HepG2 (cell line): Measurements from ENCODE around the gene OR52E8. TPM values are rescaled to one million over a fixed set of nuclear protein-coding genes. Genes with fewer than 3 reads are reported as not detected.

ENCODE experiments used
- ATAC-seq: fragments of 200-7000 bp; cut with Tn5 transposase; 3 replicates; pipeline ENCODE4 v1.9.1; 2020; ENCODE audit warnings: mild to moderate bottlenecking, moderate library complexity
- BruUV-seq: library from RNA; stranded (reverse); fragments of 400-500 nt; replicated peaks from 2 replicates; lab custom pipeline; 2021; lab: Mats Ljungman, UMichigan
- CTCF ChIA-PET: fragments of 300-600 bp; formaldehyde crosslinking; extraction: SDS; loops from one replicate; lab custom pipeline; 2021; ENCODE audit warnings: low total read pairs, inconsistent platforms, low intra/inter-chr PET ratio; lab: Yijun Ruan, JAX
- POLR2A ChIA-PET: fragments of 350-600 bp; sonication (Branson Sonifier 250); formaldehyde crosslinking; loops from one replicate; lab custom pipeline; 2020; ENCODE audit warnings: antibody characterized with exemption, inconsistent platforms; lab: Yijun Ruan, JAX
- DNase-seq: peaks from one replicate; pipeline ENCODE4 v3.0.0-alpha.2; 2015; ENCODE audit warnings: low spot score
- FAIRE-seq: peaks from 3 replicates; lab custom pipeline; 2011; peaks lifted over from hg19 to GRCh38; lab: Jason Lieb, UNC
- H2AFZ ChIP-seq: one replicate; pipeline ENCODE4 v1.6.1; 2011; ENCODE audit warnings: low read length, inconsistent platforms
- H3K27ac ChIP-seq: fragments of 300-600 bp; 3 replicates; pipeline ENCODE4 v1.8.0; 2011; ENCODE audit warnings: mixed run types, mild to moderate bottlenecking, mixed read lengths, low read length, inconsistent platforms; ENCODE audit not compliant: insufficient read depth; ENCODE audit errors: extremely low read length
- H3K27me3 ChIP-seq, 2 experiments: fragments of 200-600 bp in 1 of 2; 2 replicates in 1 of 2; 3 replicates in 1 of 2; pipeline versions ENCODE4 v1.6.0 to v1.8.0; 2011; ENCODE audit warnings: low read length in 2 of 2, mild to moderate bottlenecking in 2 of 2, moderate library complexity in 2 of 2, inconsistent platforms in 1 of 2; ENCODE audit not compliant: insufficient read depth in 2 of 2, control insufficient read depth in 1 of 2
- H3K36me3 ChIP-seq, 2 experiments: fragments of 200-600 bp in 1 of 2; replicated peaks in 1 of 2; 2 replicates in 1 of 2; 3 replicates in 1 of 2; pipeline versions ENCODE4 v1.5.1 to v1.8.0; 2011; ENCODE audit warnings: low read length in 2 of 2, inconsistent platforms in 1 of 2; ENCODE audit not compliant: insufficient read depth in 2 of 2, control insufficient read depth in 1 of 2
- H3K4me1 ChIP-seq: 2 replicates; pipeline ENCODE4 v1.5.1; 2012; ENCODE audit warnings: low read length, inconsistent platforms; ENCODE audit not compliant: insufficient read depth
- H3K4me2 ChIP-seq: 2 replicates; pipeline ENCODE4 v1.6.0; 2011; ENCODE audit warnings: low read depth, low read length, inconsistent platforms
- H3K4me3 ChIP-seq, 3 experiments: fragments of 200-600 bp in 1 of 3; sonication (generic), shearing (Covaris generic) in 1 of 3; replicated peaks in 1 of 3; 2 replicates each; pipeline ENCODE4 v1.5.1; 2011 to 2016; ENCODE audit warnings: low read length in 3 of 3, inconsistent platforms in 2 of 3, low read depth in 2 of 3, mild to moderate bottlenecking in 2 of 3, control low read depth in 1 of 3, mixed read lengths in 1 of 3; ENCODE audit not compliant: insufficient read depth in 1 of 3
- H3K79me2 ChIP-seq: one replicate; pipeline ENCODE4 v1.6.1; 2011; ENCODE audit warnings: low read length, inconsistent platforms; ENCODE audit not compliant: insufficient read depth
- H3K9ac ChIP-seq: 2 replicates; pipeline ENCODE4 v1.6.0; 2011; ENCODE audit warnings: mild to moderate bottlenecking, low read depth, low read length, inconsistent platforms; ENCODE audit not compliant: insufficient read depth
- H3K9me3 ChIP-seq: 2 replicates; pipeline ENCODE4 v1.5.1; 2012; ENCODE audit warnings: mild to moderate bottlenecking, low read length
- H4K20me1 ChIP-seq: 2 replicates; pipeline ENCODE4 v1.6.0; 2011; ENCODE audit warnings: inconsistent platforms, mild to moderate bottlenecking, low read length, moderate library complexity; ENCODE audit not compliant: insufficient read depth
- ATM ChIP-seq: fragments of 450-650 bp; IDR thresholded peaks from 2 replicates; pipeline ENCODE4 v1.7.1; 2017; ENCODE audit warnings: mild to moderate bottlenecking, borderline replicate concordance
- CEBPB ChIP-seq: IDR thresholded peaks from 2 replicates; pipeline ENCODE4 v1.6.1; 2011; ENCODE audit warnings: low read depth, low read length, improper control_type of control experiment, borderline replicate concordance
- IKZF5 ChIP-seq: IDR thresholded peaks from 2 replicates; pipeline ENCODE4 v1.6.1; 2018; ENCODE audit warnings: missing genetic modification reagents, mild to moderate bottlenecking, missing compliant biosample characterization
- NRL ChIP-seq: sonication (generic); formaldehyde crosslinking; IDR thresholded peaks from 2 replicates; pipeline ENCODE4 v1.5.0; 2020; ENCODE audit warnings: missing genetic modification reagents, mild to moderate bottlenecking, moderate library complexity, borderline replicate concordance
- SRSF9 ChIP-seq: fragments of 200-400 bp; formaldehyde crosslinking; IDR thresholded peaks from 2 replicates; pipeline ENCODE4 v1.6.1; 2018; ENCODE audit warnings: borderline replicate concordance, mild to moderate bottlenecking, low read depth, low read length; ENCODE audit not compliant: insufficient read depth, poor library complexity, severe bottlenecking
- THAP8 ChIP-seq: sonication (generic); formaldehyde crosslinking; IDR thresholded peaks from 2 replicates; pipeline ENCODE4 v1.5.1; 2020; ENCODE audit warnings: missing genetic modification reagents, mild to moderate bottlenecking, borderline replicate concordance
- ZBTB3 ChIP-seq: sonication (generic); formaldehyde crosslinking; IDR thresholded peaks from 2 replicates; pipeline ENCODE4 v1.4.0; 2020; ENCODE audit warnings: low read depth, mild to moderate bottlenecking, moderate library complexity, missing genetic modification reagents, borderline replicate concordance
- ZFP37 ChIP-seq: sonication (generic); formaldehyde crosslinking; IDR thresholded peaks from 2 replicates; pipeline ENCODE4 v1.4.0; 2020; ENCODE audit warnings: missing genetic modification reagents, borderline replicate concordance
- ZNF292 ChIP-seq: sonication (generic); formaldehyde crosslinking; IDR thresholded peaks from 2 replicates; pipeline ENCODE4 v1.8.1; 2022; ENCODE audit warnings: mild to moderate bottlenecking, low read depth, missing genetic modification reagents, borderline replicate concordance
- ZNF431 ChIP-seq: sonication (generic); formaldehyde crosslinking; IDR thresholded peaks from 2 replicates; pipeline ENCODE4 v1.9.0; 2022; ENCODE audit warnings: missing genetic modification reagents, low read depth, mild to moderate bottlenecking, borderline replicate concordance
- ZNF460 ChIP-seq: sonication (generic); formaldehyde crosslinking; IDR thresholded peaks from 2 replicates; pipeline ENCODE4 v1.5.1; 2020; ENCODE audit warnings: missing genetic modification reagents, mild to moderate bottlenecking, borderline replicate concordance
- ZSCAN31 ChIP-seq: sonication (generic); formaldehyde crosslinking; IDR thresholded peaks from 2 replicates; pipeline ENCODE4 v1.5.0; 2020; ENCODE audit warnings: low read depth, mild to moderate bottlenecking, missing genetic modification reagents
- WGBS: methylation state at CpG from one replicate; pipeline ENCODE4 v1.1.6; 2017; ENCODE audit warnings: low lambda C conversion rate; 5-methylcytosine and 5-hydroxymethylcytosine counted together
- in situ Hi-C: cut with HindIII; loops from 2 replicates; pipeline ENCODE4 v1.10.0; 2017; ENCODE audit warnings: low pct_unique_long_range_greater_than_20kb; ENCODE audit not compliant: extremely low pct_ligation_motif_present
- intact Hi-C: fragments of 100-400 bp; cut with micrococcal nuclease; formaldehyde crosslinking; loops from one replicate; pipeline ENCODE4 v1.10.0; 2022; ENCODE audit not compliant: unreplicated experiment
- polyA plus RNA-seq, 8 experiments: library from polyadenylated mRNA; depleted of rRNA in 3 of 8; stranded (reverse) in 7 of 8; unstranded in 1 of 8; fragments of >200 nt; fragmentation: Illumina TruSeq in 4 of 8; extraction: Trizol in 4 of 8; gene quantifications; 2 replicates each; pipeline versions ENCODE4 v1.2.1 to v1.2.3, GENCODE V29; 2011 to 2016; ENCODE audit warnings: low read depth in 4 of 8, missing spikeins in 1 of 8, mixed read lengths in 1 of 8; ENCODE audit not compliant: insufficient read depth in 1 of 8
- total RNA-seq, 5 experiments: library from RNA; depleted of rRNA; stranded (reverse); fragments of >200 nt; fragmentation: Illumina TruSeq; extraction: Trizol; gene quantifications; 2 replicates each; pipeline ENCODE4 v1.2.3, GENCODE V29; 2016; ENCODE audit warnings: low read depth in 1 of 5

OR52E8 gene
- total and polyA plus RNA-seq, 2 of the 13 experiments (the other 11 are each of a cell fraction or from before 2014, with no cell fraction given) = not detected

- Histone ChIP-seq H3K27ac (no peak overlapping the region), H2AFZ (no peak overlapping the region), H4K20me1 (no peaks in the 10 kb centered on the region), H3K79me2 (no peaks in the 10 kb centered on the region), H3K9me3 (no peaks in the 10 kb centered on the region), H3K27me3 (no peaks in the 10 kb centered on the region), H3K9ac (no peak overlapping the region), H3K4me2 (no peak overlapping the region), H3K4me1 (no peaks in the 10 kb centered on the region), H3K4me3 (no peak overlapping the region), H3K36me3 (no peaks in the 10 kb centered on the region)
- DNase-seq (no peak), FAIRE-seq (no peak), ATAC-seq (no peak)
- BruUV-seq = no TSS peak
- in situ Hi-C loops = no loop called here
- ChIA-PET CTCF (no interaction called here), POLR2A (no interaction called here)
- TF ChIP-seq IKZF5 (CRISPR knock-in tag) (no peak), ZFP37 (CRISPR knock-in tag) (no peak), ZNF431 (CRISPR knock-in tag) (no peak), NRL (CRISPR knock-in tag) (no peak), ATM (no peak), THAP8 (CRISPR knock-in tag) (no peak), ZSCAN31 (CRISPR knock-in tag) (no peak), ZBTB3 (CRISPR knock-in tag) (no peak), CEBPB (no peak), SRSF9 (no peak), ZNF460 (CRISPR knock-in tag) (no peak), ZNF292 (CRISPR knock-in tag) (no peak)
- intact Hi-C loops = no loop called here
- WGBS = 49% methylated on average over 4 of the region's 4 CpGs
Measured at GRCh38 chr11:5891216-5891800, 33.8 kb upstream of the OR52E8 start.
